HCT116 (cell line): ENCODE measurements around the gene GATB. TPM values are rescaled to one million over a fixed set of nuclear protein-coding genes. Genes with fewer than 3 reads are reported as not detected.

Experiments used
- ATAC-seq: fragments of 200-7000 bp; cut with Tn5 transposase; 2 replicates; pipeline ENCODE4 v1.9.1; 2020; ENCODE audit warnings: mild to moderate bottlenecking, moderate library complexity
- BruUV-seq: library from RNA; stranded (reverse); fragments of 400-500 nt; replicated peaks from 2 replicates; lab custom pipeline; 2021; lab: Mats Ljungman, UMichigan
- CTCF ChIA-PET: fragments of 300-600 bp; sonication (Branson Sonifier 250); formaldehyde crosslinking; loops from one replicate; lab custom pipeline; 2021; ENCODE audit warnings: antibody characterized with exemption; lab: Charles Lee
- POLR2A ChIA-PET: fragments of 300-600, 350-600 bp; sonication (Branson Sonifier 250); formaldehyde crosslinking; loops from one replicate; lab custom pipeline; 2021; ENCODE audit warnings: antibody characterized with exemption; lab: Charles Lee
- RAD21 ChIA-PET, 2 experiments: fragments of 300-600 bp; sonication (Branson Sonifier 250); formaldehyde crosslinking; loops; one replicate each; lab custom pipeline; 2023; ENCODE audit warnings: low total read pairs in 2 of 2; ENCODE audit not compliant: uncharacterized antibody in 2 of 2, unreplicated experiment in 2 of 2, low non-redundant PET in 1 of 2; lab: Charles Lee
- DNase-seq: peaks from one replicate; pipeline ENCODE4 v3.0.0-alpha.2; 2010; ENCODE audit warnings: low read depth, low spot score
- H2AFZ ChIP-seq: fragments of 200-600 bp; shearing (Covaris generic), sonication (generic); 2 replicates; pipeline ENCODE4 v1.6.1; 2017; ENCODE audit warnings: low read depth, mixed run types, mixed read lengths, antibody characterized with exemption, low read length; ENCODE audit not compliant: poor library complexity, severe bottlenecking
- H3K27ac ChIP-seq: 2 replicates; pipeline ENCODE4 v1.5.1; 2012; ENCODE audit warnings: low read depth, low read length
- H3K27me3 ChIP-seq: fragments of 200-600 bp; sonication (generic); 2 replicates; pipeline ENCODE4 v1.6.1; 2016; ENCODE audit warnings: mixed run types, low read length, mixed read lengths; ENCODE audit not compliant: insufficient read depth
- H3K36me3 ChIP-seq, 2 experiments: fragments of 200-500 bp in 1 of 2; fragments of 200-600 bp in 1 of 2; sonication (Bioruptor generic) in 1 of 2; sonication (generic) in 1 of 2; 2 replicates each; pipeline versions ENCODE4 v1.5.1 to v1.6.1; 2014 to 2016; ENCODE audit warnings: low read length in 2 of 2, inconsistent platforms in 1 of 2, mixed read lengths in 1 of 2, mixed run types in 1 of 2; ENCODE audit not compliant: insufficient read depth in 2 of 2, control insufficient read depth in 1 of 2
- H3K4me1 ChIP-seq, 2 experiments: fragments of 200-600 bp in 1 of 2; sonication (generic) in 1 of 2; 2 replicates each; pipeline versions ENCODE4 v1.5.1 to v1.6.1; 2012 to 2017; ENCODE audit warnings: low read length in 2 of 2, inconsistent platforms in 1 of 2, mild to moderate bottlenecking in 1 of 2, mixed read lengths in 1 of 2, mixed run types in 1 of 2, moderate library complexity in 1 of 2; ENCODE audit not compliant: insufficient read depth in 2 of 2, control insufficient read depth in 1 of 2
- H3K4me2 ChIP-seq: fragments of 200-600 bp; sonication (generic); 2 replicates; pipeline ENCODE4 v1.6.1; 2017; ENCODE audit warnings: mixed run types, low read length, mixed read lengths
- H3K4me3 ChIP-seq, 2 experiments: fragments of 200-600 bp in 1 of 2; sonication (generic) in 1 of 2; replicated peaks in 1 of 2; 2 replicates each; pipeline ENCODE4 v1.5.1; 2011 to 2016; ENCODE audit warnings: low read length in 2 of 2, control low read depth in 1 of 2, low read depth in 1 of 2, mild to moderate bottlenecking in 1 of 2, mixed read lengths in 1 of 2, mixed run types in 1 of 2
- H3K79me2 ChIP-seq: fragments of 200-600 bp; sonication (generic); 2 replicates; pipeline ENCODE4 v1.6.1; 2017; ENCODE audit warnings: mild to moderate bottlenecking, mixed run types, low read length, moderate library complexity, mixed read lengths; ENCODE audit not compliant: insufficient read depth
- H3K9ac ChIP-seq: fragments of 200-600 bp; sonication (generic); 2 replicates; pipeline ENCODE4 v1.6.1; 2016; ENCODE audit warnings: low read length, mixed read lengths
- H3K9me2 ChIP-seq: fragments of 200-600 bp; sonication (generic), shearing (Covaris generic); 2 replicates; pipeline ENCODE4 v1.6.1; 2017; ENCODE audit warnings: mixed run types, mild to moderate bottlenecking, moderate library complexity; ENCODE audit not compliant: insufficient read depth
- H3K9me3 ChIP-seq, 2 experiments: fragments of 200-500 bp in 1 of 2; fragments of 200-600 bp in 1 of 2; sonication (Bioruptor generic) in 1 of 2; sonication (generic) in 1 of 2; 2 replicates each; pipeline ENCODE4 v1.6.1; 2014 to 2017; ENCODE audit warnings: low read length in 2 of 2, mixed read lengths in 2 of 2, inconsistent platforms in 1 of 2, low read depth in 1 of 2, mild to moderate bottlenecking in 1 of 2, mixed run types in 1 of 2, moderate library complexity in 1 of 2; ENCODE audit not compliant: control insufficient read depth in 1 of 2, insufficient read depth in 1 of 2
- H4K20me1 ChIP-seq: fragments of 200-600 bp; sonication (generic), shearing (Covaris generic); 2 replicates; pipeline ENCODE4 v1.6.1; 2017; ENCODE audit warnings: mixed run types, mild to moderate bottlenecking, moderate library complexity; ENCODE audit not compliant: insufficient read depth
- ATF3 ChIP-seq: IDR thresholded peaks from 2 replicates; pipeline ENCODE4 v1.6.1; 2012
- CBX3 ChIP-seq: IDR thresholded peaks from 2 replicates; pipeline ENCODE4 v1.6.1; 2012; ENCODE audit warnings: low read depth
- ELF1 ChIP-seq: IDR thresholded peaks from 2 replicates; pipeline ENCODE4 v1.6.1; 2012; ENCODE audit warnings: low read depth, borderline replicate concordance
- RAD21 ChIP-seq: IDR thresholded peaks from 2 replicates; pipeline ENCODE4 v1.6.1; 2012; ENCODE audit warnings: low read depth, mild to moderate bottlenecking
- SP1 ChIP-seq: IDR thresholded peaks from 2 replicates; pipeline ENCODE4 v1.6.1; 2012; ENCODE audit warnings: low read depth
- YY1 ChIP-seq: IDR thresholded peaks from 2 replicates; pipeline ENCODE4 v1.6.1; 2011; ENCODE audit warnings: low read length, low read depth, moderate library complexity, mild to moderate bottlenecking; ENCODE audit not compliant: insufficient replicate concordance; ENCODE audit errors: extremely low read depth
- ZBTB33 ChIP-seq: IDR thresholded peaks from 2 replicates; pipeline ENCODE4 v1.6.1; 2011; ENCODE audit warnings: mild to moderate bottlenecking, low read length, moderate library complexity; ENCODE audit not compliant: insufficient replicate concordance; ENCODE audit errors: extremely low read depth
- ZFX ChIP-seq: fragments of 450-650 bp; IDR thresholded peaks from 2 replicates; pipeline ENCODE4 v1.6.1; 2017
- intact Hi-C: fragments of 100-400 bp; cut with micrococcal nuclease; formaldehyde crosslinking; loops from 2 replicates; pipeline ENCODE4 v1.10.0; 2022
- total RNA-seq: library from RNA; stranded (reverse); gene quantifications from one replicate; pipeline ENCODE4 v1.2.1, GENCODE V29; 2021; ENCODE audit not compliant: unreplicated experiment

Gene GATB
- total RNA-seq, 1 experiment from 2014 or later, result 29.3 TPM

DNA sequence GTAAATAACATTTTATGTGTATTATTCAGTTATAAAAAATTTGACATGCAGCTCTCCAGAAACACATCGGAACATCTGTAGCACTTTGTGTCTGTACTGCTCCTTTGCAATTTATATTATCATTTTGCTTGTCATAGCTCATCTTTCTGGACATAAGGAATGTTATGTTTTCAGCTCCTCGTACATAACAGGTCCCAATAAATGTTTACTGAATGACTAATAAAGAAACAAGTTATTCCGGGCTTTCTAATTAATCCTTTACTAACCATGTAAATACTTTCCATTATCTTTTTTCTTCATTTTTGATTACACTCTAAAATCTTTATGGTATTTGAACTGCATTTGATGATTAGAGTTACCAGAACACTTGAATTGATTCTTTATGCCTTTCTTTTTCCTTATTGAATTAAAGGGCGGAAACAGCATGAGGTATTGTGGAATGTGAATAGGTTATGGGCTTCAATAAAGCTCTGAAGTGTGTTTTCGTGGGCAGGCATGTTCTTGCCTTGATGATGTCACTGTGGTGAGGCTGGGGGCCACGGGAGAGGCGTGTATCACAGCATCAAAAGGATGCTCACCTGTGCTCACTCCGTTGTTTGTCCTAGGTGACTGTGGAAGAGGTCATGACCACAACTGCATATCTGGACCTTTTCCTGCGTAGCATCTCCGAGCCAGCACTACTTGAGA, 131.6 kb downstream of the GATB start:
- RAD21 ChIA-PET, result no interaction called here
- Histone ChIP-seq H3K27me3 (no peaks in the 10 kb centered on the region), H2AFZ (no peak overlapping the region), H3K4me1 (peaks cover 0 to 5% of the 10 kb centered on the region in 2 experiments; a peak in 1 of 4 replicates), H3K79me2 (no peaks in the 10 kb centered on the region), H3K36me3 (no peaks in the 10 kb centered on the region)
- no peak for DNase-seq
- BruUV-seq, result no TSS peak
- TF ChIP-seq ELF1 (no peak), RAD21 (no peak), YY1 (no peak), ZFX (no peak), SP1 (no peak), ZBTB33 (no peak), CBX3 (no peak), ATF3 (no peak)
- TF ChIP-seq, all 23 proteins: peak for 0
- intact Hi-C loops, result no loop called here
- Histone ChIP-seq H3K4me3 (no peak overlapping the region), H3K9me2 (no peaks in the 10 kb centered on the region), H3K9ac (no peak overlapping the region), H3K27ac (no peak overlapping the region), H4K20me1 (no peaks in the 10 kb centered on the region), H3K9me3 (no peaks in the 10 kb centered on the region), H3K4me2 (no peak overlapping the region)
- CTCF ChIA-PET, result no interaction called here
- POLR2A ChIA-PET, result no interaction called here
- ATAC-seq, result no peak
